ENCODE data around the gene NUDT6.
A peak's percentile ranks its signal among the peaks of the same experiment; 100 is the strongest.

The NUDT6 gene

GRCh38 chr4:122914938-122915337 is 7.5 kb downstream of the NUDT6 start:
- Histone ChIP-seq H3K4me1 (ENCODE audit: low read depth, poor library complexity, severe bottlenecking) (peaks cover 18% of the 10 kb centered on the region), H3K27me3 (ENCODE audit: insufficient read depth, low read depth) (no peaks in the 10 kb centered on the region), H2AFZ (ENCODE audit: low read depth) (no peak overlapping the region), H4K20me1 (ENCODE audit: insufficient read depth) (no peaks in the 10 kb centered on the region), H3K4me3 (IDR thresholded peaks at IDR 0.05; ENCODE audit: insufficient read depth, low read depth, low read length) (no peak overlapping the region), H3K36me3 (ENCODE audit: insufficient read depth) (no peaks in the 10 kb centered on the region), H3K79me2 (ENCODE audit: insufficient read depth, low read depth) (no peaks in the 10 kb centered on the region), H3K9ac (no peak overlapping the region), H3K27ac (no peak overlapping the region), H3K4me2 (no peak overlapping the region)
- no peak for TF ChIP-seq CTCF (conservative IDR thresholded peaks at IDR 0.05; ENCODE audit: low read depth, low read length)

- no peak overlapping the region for H3K4me2 ChIP-seq
Measured at GRCh38 chr4:122914292-122914904, 8.0 kb downstream of the NUDT6 start.

GRCh38 chr4:122912810-122913575 is 9.4 kb downstream of the NUDT6 start:
- no peak overlapping the region for H3K4me3 ChIP-seq (IDR thresholded peaks at IDR 0.05; ENCODE audit: insufficient read depth, low read depth, low read length)
- peaks cover 18% of the 10 kb centered on the region for H3K4me1 ChIP-seq (ENCODE audit: low read depth, poor library complexity, severe bottlenecking)
- H2AFZ ChIP-seq (ENCODE audit: low read depth), result no peak overlapping the region
- no peak for TF ChIP-seq CTCF (conservative IDR thresholded peaks at IDR 0.05; ENCODE audit: low read depth, low read length)
- no peak overlapping the region for H3K9ac ChIP-seq
- H3K79me2 ChIP-seq (ENCODE audit: insufficient read depth, low read depth), result no peaks in the 10 kb centered on the region
- no peaks in the 10 kb centered on the region for H3K27me3 ChIP-seq (ENCODE audit: insufficient read depth, low read depth)
- no peaks in the 10 kb centered on the region for H3K36me3 ChIP-seq (ENCODE audit: insufficient read depth)
- H4K20me1 ChIP-seq (ENCODE audit: insufficient read depth), result no peaks in the 10 kb centered on the region
- H3K27ac ChIP-seq, result no peak overlapping the region
- no peak overlapping the region for H3K4me2 ChIP-seq

More at GRCh38 chr4:122914292-122914904, 8.0 kb downstream of the NUDT6 start:
- no peaks in the 10 kb centered on the region for H3K27me3 ChIP-seq (ENCODE audit: insufficient read depth, low read depth)
- no peak overlapping the region for H2AFZ ChIP-seq (ENCODE audit: low read depth)
- peaks cover 18% of the 10 kb centered on the region for H3K4me1 ChIP-seq (ENCODE audit: low read depth, poor library complexity, severe bottlenecking)
- H3K36me3 ChIP-seq (ENCODE audit: insufficient read depth), result no peaks in the 10 kb centered on the region
- H3K27ac ChIP-seq, result no peak overlapping the region
- no peaks in the 10 kb centered on the region for H4K20me1 ChIP-seq (ENCODE audit: insufficient read depth)
- H3K9ac ChIP-seq, result no peak overlapping the region
- H3K79me2 ChIP-seq (ENCODE audit: insufficient read depth, low read depth), result no peaks in the 10 kb centered on the region
- TF ChIP-seq CTCF (conservative IDR thresholded peaks at IDR 0.05; ENCODE audit: low read depth, low read length), result 0 out of 2 replicates have a peak, but pooled peaks have one; percentile 26
- H3K4me3 ChIP-seq (IDR thresholded peaks at IDR 0.05; ENCODE audit: insufficient read depth, low read depth, low read length), result no peak overlapping the region

DNA sequence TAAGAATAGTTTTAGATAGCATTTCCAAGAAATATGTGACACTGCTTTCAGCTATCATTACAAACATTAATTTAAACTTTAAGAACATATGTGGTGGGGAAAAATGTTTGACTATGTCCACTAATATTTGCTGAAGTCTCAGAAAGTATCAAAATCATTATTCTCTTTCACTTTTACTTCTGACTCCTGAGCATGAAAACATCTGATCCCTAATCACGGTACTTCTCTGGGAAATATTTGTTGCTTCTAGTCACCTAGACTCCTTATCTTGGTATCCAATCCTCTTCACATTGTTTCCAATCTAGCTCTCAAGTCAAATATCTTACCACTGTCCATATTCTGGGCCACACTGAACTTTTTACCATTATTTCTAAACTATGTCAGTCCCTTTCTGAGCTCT is 10.8 kb downstream of the NUDT6 start:
- H3K4me1 ChIP-seq (ENCODE audit: low read depth, poor library complexity, severe bottlenecking), result peaks cover 18% of the 10 kb centered on the region
- no peaks in the 10 kb centered on the region for H3K36me3 ChIP-seq (ENCODE audit: insufficient read depth)
- H3K27ac ChIP-seq, result no peak overlapping the region
- H3K79me2 ChIP-seq (ENCODE audit: insufficient read depth, low read depth), result no peaks in the 10 kb centered on the region
- no peak overlapping the region for H3K4me3 ChIP-seq (IDR thresholded peaks at IDR 0.05; ENCODE audit: insufficient read depth, low read depth, low read length)
- H4K20me1 ChIP-seq (ENCODE audit: insufficient read depth), result no peaks in the 10 kb centered on the region
- H3K27me3 ChIP-seq (ENCODE audit: insufficient read depth, low read depth), result no peaks in the 10 kb centered on the region
- H2AFZ ChIP-seq (ENCODE audit: low read depth), result no peak overlapping the region
- no peak for TF ChIP-seq CTCF (conservative IDR thresholded peaks at IDR 0.05; ENCODE audit: low read depth, low read length)
- no peak overlapping the region for H3K9ac ChIP-seq
- H3K4me2 ChIP-seq, result no peak overlapping the region; the same call in 1 of the 2 replicates
